Measurements from ENCODE around the gene SAMD10. TPM values are rescaled to one million over a fixed set of nuclear protein-coding genes. Genes with fewer than 3 reads are reported as not detected.

The SAMD10 gene
- total and polyA plus RNA-seq, 2 of the 8 experiments (the other 6 are each of a cell fraction or from before 2014, with no cell fraction given) = 3.0 to 5.2 TPM

GRCh38 chr20:63957690-63958441 is 21.6 kb downstream of the SAMD10 start:
- H3K36me3 ChIP-seq (ENCODE audit: control insufficient read depth in 2 of 4, insufficient read depth in 4 of 4, low read length in 3 of 4) = peaks cover 6 to 25% (median 18%) of the 10 kb centered on the region in 4 experiments; a peak in 6 of 8 replicates
- H3K4ac ChIP-seq (replicated peaks; ENCODE audit: insufficient read length, low read depth, low read length) = peak overlapping the region; percentile 60
- peaks cover 0 to 6% of the 10 kb centered on the region in 2 experiments; a peak in 2 of 4 replicates for H3K9me3 ChIP-seq (ENCODE audit: insufficient read depth in 2 of 2, low read depth in 1 of 2, low read length in 1 of 2)
- H3K27ac ChIP-seq (ENCODE audit: low read depth, low read length) = peak overlapping the region; percentile 49; the same call in 1 of the 2 replicates
- ChIA-PET POLR2A (ENCODE audit: partially characterized antibody) (interaction anchor here (0.9 to 4.0 kb wide), 6 partner anchors 10 to 193 kb away, joined by 3 to 68 read pairs (median 4); partner anchors contain the start of gene PRPF6), CTCF (ENCODE audit: partially characterized antibody) (interaction anchor here (1.1 to 2.0 kb wide), 2 partner anchors 16 to 82 kb away, joined by 3 to 12 read pairs; no protein-coding TSS in a partner anchor)
- WGBS, 2 experiments (ENCODE audit: extremely low coverage in 1 of 2, insufficient coverage in 1 of 2, insufficient read length in 1 of 2, insufficient replicate concordance in 2 of 2, low coverage in 1 of 2, low lambda C conversion rate in 2 of 2, missing lambda C conversion rate in 1 of 2) = 36% methylated on average over 9 of the region's 13 CpGs; no CpG with 5 or more reads in 1 of the 2 experiments
- no peak overlapping the region; the same call in 1 of the 2 replicates for H2BK20ac ChIP-seq (ENCODE audit: low read length)
- peak overlapping the region; percentile 53; the same call in 1 of the 2 replicates for H2AK5ac ChIP-seq (ENCODE audit: low read depth, low read length)
- FAIRE-seq (no peak), DNase-seq (ENCODE audit: low read depth in 1 of 2, low spot score in 2 of 2) (peak in 1 of 2 experiments; percentile 73)
- no peak overlapping the region for H3K23ac ChIP-seq (ENCODE audit: insufficient read length)
- H3K79me2 ChIP-seq (ENCODE audit: control insufficient read depth in 1 of 2, insufficient read depth in 2 of 2, low read length in 2 of 2) = peaks cover 12 to 27% of the 10 kb centered on the region in 2 experiments; a peak in 3 of 4 replicates
- H3K4me3 ChIP-seq (ENCODE audit: extremely low read depth in 1 of 4, insufficient read depth in 2 of 4, low read depth in 3 of 4, low read length in 4 of 4) = peak overlapping the region; percentile 66 to 76 (median 72); a peak in 7 of 8 replicates
- no peak overlapping the region for H4K8ac ChIP-seq (ENCODE audit: extremely low read depth, insufficient read depth, low read length)
- no peak overlapping the region for H2BK120ac ChIP-seq (replicated peaks; ENCODE audit: low read depth, low read length)
- H3K4me1 ChIP-seq (replicated peaks in 1 of 4; ENCODE audit: control insufficient read depth in 3 of 4, insufficient read depth in 4 of 4, low read length in 3 of 4) = peaks cover 0 to 19% (median 12%) of the 10 kb centered on the region in 4 experiments; a peak in 6 of 7 replicates
- peak overlapping the region; percentile 46 for H4K91ac ChIP-seq (replicated peaks; ENCODE audit: insufficient read length, low read length)
- no peaks in the 10 kb centered on the region for H3K27me3 ChIP-seq (replicated peaks in 1 of 4; ENCODE audit: control insufficient read depth in 3 of 4, extremely low read depth in 1 of 4, insufficient read depth in 3 of 4, low read length in 3 of 4)
- peak overlapping the region; percentile 46; the same call in 1 of the 2 replicates for H2BK15ac ChIP-seq (ENCODE audit: low read length)
- H3K56ac ChIP-seq (replicated peaks; ENCODE audit: insufficient read length, low read depth, low read length) = no peak overlapping the region
- H4K20me1 ChIP-seq (replicated peaks in 1 of 2; ENCODE audit: control insufficient read depth in 1 of 2, insufficient read depth in 2 of 2, low read length in 2 of 2) = peaks cover 10 to 15% of the 10 kb centered on the region in 2 experiments
- 0 out of 2 replicates have a peak overlapping the region, but pooled peaks have one; percentile 63 for H2BK12ac ChIP-seq (ENCODE audit: low read depth, low read length)
- H3K18ac ChIP-seq (ENCODE audit: extremely low read depth, low read length) = peak overlapping the region; percentile 68; the same call in 1 of the 2 replicates
- peak overlapping the region; percentile 58 for H2BK5ac ChIP-seq (ENCODE audit: low read depth, low read length)
- H2AFZ ChIP-seq (ENCODE audit: low read length) = no peak overlapping the region
- peak overlapping the region; percentile 81 for H4K5ac ChIP-seq (ENCODE audit: insufficient read length, low read depth, low read length)
- peak overlapping the region in 3 of 4 experiments; percentile 10 to 51 (median 46); a peak in 3 of 7 replicates for H3K9ac ChIP-seq (replicated peaks in 1 of 4; ENCODE audit: extremely low read depth in 1 of 4, low read depth in 3 of 4, low read length in 3 of 4)
- H3K14ac ChIP-seq (ENCODE audit: insufficient read length) = no peak overlapping the region
- H3K79me1 ChIP-seq (ENCODE audit: low read depth, low read length) = peaks cover 13% of the 10 kb centered on the region
- H3K23me2 ChIP-seq (ENCODE audit: low read depth, low read length) = peaks cover 8% of the 10 kb centered on the region; the same call in 1 of the 2 replicates
- H3K4me2 ChIP-seq (ENCODE audit: insufficient read depth in 1 of 2, low read depth in 2 of 2, low read length in 2 of 2) = peak overlapping the region; percentile 61 to 88
- TF ChIP-seq SUZ12 (IDR thresholded peaks at IDR 0.05; ENCODE audit: low read length) (no peak), YY1 (IDR thresholded peaks at IDR 0.05; ENCODE audit: low read depth, low read length) (0 out of 2 replicates have a peak, but pooled peaks have one; percentile 25), RFX5 (IDR thresholded peaks at IDR 0.05; ENCODE audit: borderline replicate concordance, low read depth, low read length) (no peak), SRF (IDR thresholded peaks at IDR 0.05; ENCODE audit: low read depth, low read length) (no peak), SIRT6 (IDR thresholded peaks at IDR 0.05; ENCODE audit: low read length) (no peak), RNF2 (IDR thresholded peaks at IDR 0.05; ENCODE audit: borderline replicate concordance, low read depth, low read length, missing control alignments, poor library complexity, severe bottlenecking) (no peak), EGR1 (IDR thresholded peaks at IDR 0.05; ENCODE audit: borderline replicate concordance, low read depth, low read length) (no peak; the same call in 1 of the 2 replicates), SIN3A (conservative IDR thresholded peaks at IDR 0.05 in 1 of 2, IDR thresholded peaks at IDR 0.05 in 1 of 2; ENCODE audit: low read depth in 1 of 2, low read length in 2 of 2) (peak in 1 of 2 experiments; percentile 25; a peak in 1 of 4 replicates), CBX8 (IDR thresholded peaks at IDR 0.05; ENCODE audit: borderline replicate concordance, low read depth, low read length) (no peak), KDM4A (IDR thresholded peaks at IDR 0.05; ENCODE audit: low read depth, low read length, severe bottlenecking) (no peak)

All from H1 (cell line).